IPS DF 6.9 (cell line): ENCODE results near the gene ADAMTS12.
"Not testable (repeated sequence)": the region's sequence is repeated elsewhere in the genome, so short reads cannot be mapped to it uniquely, and the experiment has no call there.

Experiments used
- DNase-seq: peaks from one replicate; pipeline ENCODE4 v3.0.0-alpha.2; 2013; ENCODE audit warnings: low read depth, low spot score
- H3K27ac ChIP-seq: one replicate; pipeline ENCODE4 v1.5.1; 2013; ENCODE audit warnings: low read length, control low read depth
- H3K27me3 ChIP-seq: 2 replicates; pipeline ENCODE4 v1.6.1; 2013; ENCODE audit warnings: mild to moderate bottlenecking, low read length; ENCODE audit not compliant: control insufficient read depth, insufficient read depth
- H3K36me3 ChIP-seq: 2 replicates; pipeline ENCODE4 v1.6.1; 2013; ENCODE audit warnings: low read length; ENCODE audit not compliant: control insufficient read depth, insufficient read depth
- H3K4me1 ChIP-seq: 2 replicates; pipeline ENCODE4 v1.6.1; 2013; ENCODE audit warnings: low read length; ENCODE audit not compliant: control insufficient read depth, insufficient read depth
- H3K4me3 ChIP-seq: 2 replicates; pipeline ENCODE4 v1.5.1; 2013; ENCODE audit warnings: mild to moderate bottlenecking, low read length
- H3K9me3 ChIP-seq: 2 replicates; pipeline ENCODE4 v1.6.1; 2013; ENCODE audit warnings: low read length, inconsistent platforms; ENCODE audit not compliant: control insufficient read depth, insufficient read depth
- WGBS: extraction: QIAGEN DNeasy Blood & Tissue Kit; methylation state at CpG from one replicate; pipeline ENCODE4 v1.1.7; 2013; ENCODE audit warnings: mixed read lengths, missing lambda C conversion rate; ENCODE audit not compliant: insufficient read length, insufficient coverage; 5-methylcytosine and 5-hydroxymethylcytosine counted together

ADAMTS12 gene

DNA sequence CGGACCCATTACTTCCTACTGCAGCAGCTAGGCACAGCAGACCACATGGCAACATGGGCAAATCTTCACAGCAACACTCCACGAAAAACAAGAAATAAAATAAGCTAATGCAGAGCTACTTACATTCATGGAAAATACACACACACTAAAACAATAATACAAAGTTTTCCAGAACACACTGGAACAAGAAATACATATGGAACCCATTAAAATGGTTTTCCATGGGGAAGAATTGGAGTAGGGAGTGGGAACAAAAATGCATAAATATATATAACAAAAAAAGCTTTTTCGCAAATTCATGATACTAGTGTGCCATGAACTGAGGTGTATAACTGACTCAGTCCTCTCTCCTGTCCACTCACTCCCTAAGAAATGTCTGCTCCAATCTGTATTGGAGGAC, 8.3 kb downstream of the ADAMTS12 start:
- WGBS = no CpG with 5 or more reads among the region's 3 CpGs
- Histone ChIP-seq H3K27ac (no peak overlapping the region), H3K9me3 (no peaks in the 10 kb centered on the region), H3K4me1 (no peaks in the 10 kb centered on the region; the same call in 1 of the 2 replicates), H3K36me3 (no peaks in the 10 kb centered on the region), H3K4me3 (no peak overlapping the region), H3K27me3 (no peaks in the 10 kb centered on the region)
- DNase-seq = no peak

DNA sequence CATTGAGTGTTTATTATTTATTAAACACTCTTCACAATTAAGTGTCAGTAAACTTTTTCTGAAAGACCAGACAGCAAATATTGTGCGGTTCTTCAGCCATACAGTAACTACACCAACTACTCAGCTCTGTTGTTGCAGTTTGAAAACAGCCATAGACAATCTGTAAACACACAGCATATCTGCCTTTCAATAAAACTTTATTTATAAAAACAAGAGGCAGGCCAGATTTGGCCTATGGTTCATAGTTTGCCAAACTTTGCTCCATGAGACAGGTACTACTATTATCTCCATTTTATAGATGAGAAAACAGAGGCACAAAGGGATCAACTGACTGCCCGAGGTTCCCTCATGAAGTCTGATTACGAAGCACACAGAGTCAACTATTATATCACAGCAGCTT, 11.5 kb downstream of the ADAMTS12 start:
- Histone ChIP-seq H3K4me1 (no peaks in the 10 kb centered on the region; the same call in 1 of the 2 replicates), H3K27ac (no peak overlapping the region), H3K27me3 (no peaks in the 10 kb centered on the region), H3K4me3 (no peak overlapping the region), H3K36me3 (no peaks in the 10 kb centered on the region), H3K9me3 (no peaks in the 10 kb centered on the region)
- DNase-seq = no peak
- no CpG with 5 or more reads among the region's 3 CpGs for WGBS

GRCh38 chr5:33877449-33877848, 14.3 kb downstream of the ADAMTS12 start:
- H3K27me3 ChIP-seq = no peaks in the 10 kb centered on the region
- H3K27ac ChIP-seq = no peak overlapping the region
- no CpG with 5 or more reads among the region's 4 CpGs for WGBS
- no peak for DNase-seq
- no peaks in the 10 kb centered on the region for H3K9me3 ChIP-seq
- no peaks in the 10 kb centered on the region for H3K36me3 ChIP-seq
- H3K4me3 ChIP-seq = no peak overlapping the region
- H3K4me1 ChIP-seq = no peaks in the 10 kb centered on the region

DNA sequence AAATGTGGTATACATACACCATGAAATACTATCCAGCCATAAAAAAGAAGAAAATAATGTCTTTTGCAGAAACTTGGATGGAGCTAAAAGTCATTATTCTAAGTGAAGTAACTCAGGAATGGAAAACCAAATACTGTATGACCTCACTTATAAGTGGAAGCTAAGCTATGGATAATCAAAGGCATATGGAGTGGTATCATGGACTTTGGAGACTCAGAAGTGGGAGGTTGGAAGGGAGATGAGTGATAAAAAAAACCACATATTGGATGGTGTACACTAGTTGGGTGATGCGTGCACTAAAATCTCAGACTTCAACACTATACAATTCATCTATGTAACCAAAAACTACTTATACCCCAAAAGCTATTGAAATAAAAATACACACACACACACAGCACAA, 24.5 kb downstream of the ADAMTS12 start:
- Histone ChIP-seq H3K9me3 (peaks cover 6% of the 10 kb centered on the region), H3K36me3 (no peaks in the 10 kb centered on the region; the same call in 1 of the 2 replicates), H3K27me3 (no peaks in the 10 kb centered on the region), H3K4me1 (no peaks in the 10 kb centered on the region), H3K27ac (no peak overlapping the region), H3K4me3 (no peak overlapping the region)
- whole genome bisulfite sequencing = no CpG with 5 or more reads among the region's 1 CpG
- no peak for DNase-seq

- not testable (repeated sequence) for H3K4me1 ChIP-seq, H3K36me3 ChIP-seq, H3K4me3 ChIP-seq, DNase-seq, H3K27ac ChIP-seq, H3K9me3 ChIP-seq, H3K27me3 ChIP-seq
- no CpG with 5 or more reads among the region's 4 CpGs for WGBS
Observed at GRCh38 chr5:33859177-33859576, 32.6 kb downstream of the ADAMTS12 start.

DNA sequence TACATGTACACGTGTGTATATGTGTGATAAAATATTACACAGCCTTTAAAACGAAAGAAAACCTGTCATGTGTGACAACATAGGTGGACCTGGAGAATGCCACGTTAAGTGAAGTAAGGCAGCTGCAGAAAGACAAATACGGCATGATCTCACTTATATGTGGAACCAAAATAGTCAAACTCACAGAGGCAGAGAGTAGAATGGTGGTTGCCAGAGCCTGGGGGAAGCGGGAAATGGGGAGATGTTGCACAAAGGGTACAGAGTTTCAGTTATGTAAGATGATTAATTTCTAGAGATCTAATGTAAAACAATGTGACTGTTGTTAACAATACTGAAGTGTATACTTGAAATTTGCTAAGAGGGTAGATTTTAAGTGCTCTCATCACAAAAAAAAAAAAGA, 34.8 kb downstream of the ADAMTS12 start:
- no peaks in the 10 kb centered on the region for H3K36me3 ChIP-seq
- H3K9me3 ChIP-seq = no peaks in the 10 kb centered on the region
- no peak overlapping the region for H3K27ac ChIP-seq
- H3K4me3 ChIP-seq = no peak overlapping the region
- WGBS = no CpG with 5 or more reads among the region's 5 CpGs
- H3K27me3 ChIP-seq = no peaks in the 10 kb centered on the region
- H3K4me1 ChIP-seq = peaks cover 4% of the 10 kb centered on the region
- no peak for DNase-seq

GRCh38 chr5:33855396-33855795, 36.4 kb downstream of the ADAMTS12 start:
- no peak overlapping the region for H3K27ac ChIP-seq
- WGBS = no CpG with 5 or more reads among the region's 4 CpGs

DNA sequence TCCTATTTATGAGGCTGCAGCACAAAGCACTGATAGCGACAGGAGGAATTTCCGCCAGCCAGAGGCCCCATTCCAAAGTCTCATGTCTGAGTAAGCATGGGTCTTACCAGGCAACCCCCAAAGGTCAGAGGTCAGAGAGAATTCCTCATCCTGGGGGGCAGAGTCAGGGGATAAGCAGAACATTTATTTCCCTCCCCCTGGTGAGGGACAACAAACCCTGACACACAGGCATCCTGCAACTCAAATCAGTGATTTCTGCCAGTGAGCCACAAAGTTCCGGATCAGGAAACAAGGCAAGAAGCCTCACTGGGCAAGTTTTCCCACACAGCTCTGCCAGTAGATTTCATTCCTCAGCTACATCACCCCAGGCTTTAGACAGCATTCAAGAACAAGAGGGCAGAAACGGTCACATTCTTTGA, 37.0 kb downstream of the ADAMTS12 start:
- no peak for DNase-seq
- H3K27ac ChIP-seq = no peak overlapping the region
- no CpG with 5 or more reads among the region's 4 CpGs for WGBS

More at GRCh38 chr5:33855396-33855795, 36.4 kb downstream of the ADAMTS12 start:
- Histone ChIP-seq H3K27me3 (no peaks in the 10 kb centered on the region), H3K9me3 (no peaks in the 10 kb centered on the region), H3K36me3 (no peaks in the 10 kb centered on the region), H3K4me1 (peaks cover 4% of the 10 kb centered on the region), H3K4me3 (no peak overlapping the region)
- DNase-seq = no peak

DNA sequence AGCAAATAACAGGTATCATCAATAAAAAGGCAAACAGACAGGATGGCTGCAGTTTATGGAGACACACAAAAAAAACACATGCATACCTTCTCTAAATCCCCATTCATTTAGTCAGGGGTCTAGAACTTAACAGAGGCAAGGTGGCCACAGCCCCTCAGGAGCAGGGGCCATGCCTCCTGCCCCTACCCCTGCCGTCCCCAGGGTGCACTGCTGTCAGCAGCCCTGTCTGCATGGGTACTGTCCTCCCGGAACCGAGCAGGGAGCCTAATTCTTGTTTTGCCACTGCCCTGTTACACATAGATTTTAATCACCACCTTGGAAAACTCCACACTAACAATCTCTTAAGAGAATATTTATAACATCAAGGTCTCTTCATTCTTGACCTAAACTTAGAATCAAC, 39.0 kb downstream of the ADAMTS12 start:
- DNase-seq = no peak
- H3K27ac ChIP-seq = no peak overlapping the region
- H3K4me1 ChIP-seq = peaks cover 1% of the 10 kb centered on the region; the same call in 1 of the 2 replicates
- no peaks in the 10 kb centered on the region for H3K36me3 ChIP-seq
- H3K4me3 ChIP-seq = no peak overlapping the region
- H3K9me3 ChIP-seq = no peaks in the 10 kb centered on the region
- no peaks in the 10 kb centered on the region for H3K27me3 ChIP-seq
- WGBS = no CpG with 5 or more reads among the region's 3 CpGs

More for the DNA sequence above, 37.0 kb downstream of the ADAMTS12 start:
- H3K4me1 ChIP-seq = peaks cover 5% of the 10 kb centered on the region
- no peaks in the 10 kb centered on the region for H3K36me3 ChIP-seq
- H3K4me3 ChIP-seq = no peak overlapping the region
- H3K9me3 ChIP-seq = no peaks in the 10 kb centered on the region
- H3K27me3 ChIP-seq = no peaks in the 10 kb centered on the region

DNA sequence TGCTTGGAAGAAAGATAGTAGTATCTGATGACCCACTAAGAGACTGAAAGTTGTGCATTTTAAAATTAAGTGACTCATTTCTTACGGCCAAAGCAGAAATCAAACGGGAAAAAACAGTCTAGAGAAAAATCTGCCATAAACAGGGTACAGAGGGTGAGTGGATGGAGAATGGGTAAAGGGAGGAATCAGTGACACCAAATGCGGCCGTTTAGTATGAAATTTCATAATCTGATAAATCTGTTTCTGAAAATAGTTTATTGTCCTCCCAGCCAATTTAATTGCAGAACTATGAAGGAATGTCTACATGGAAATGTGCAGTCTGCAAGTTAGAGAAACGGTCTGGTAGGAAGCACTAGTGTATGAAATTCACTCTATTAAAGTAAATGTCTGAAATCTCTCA, 39.5 kb downstream of the ADAMTS12 start:
- Histone ChIP-seq H3K4me3 (no peak overlapping the region), H3K4me1 (peaks cover 1% of the 10 kb centered on the region; the same call in 1 of the 2 replicates), H3K27ac (no peak overlapping the region), H3K27me3 (no peaks in the 10 kb centered on the region), H3K36me3 (no peaks in the 10 kb centered on the region), H3K9me3 (no peaks in the 10 kb centered on the region)
- WGBS = no CpG with 5 or more reads among the region's 5 CpGs
- no peak for DNase-seq

DNA sequence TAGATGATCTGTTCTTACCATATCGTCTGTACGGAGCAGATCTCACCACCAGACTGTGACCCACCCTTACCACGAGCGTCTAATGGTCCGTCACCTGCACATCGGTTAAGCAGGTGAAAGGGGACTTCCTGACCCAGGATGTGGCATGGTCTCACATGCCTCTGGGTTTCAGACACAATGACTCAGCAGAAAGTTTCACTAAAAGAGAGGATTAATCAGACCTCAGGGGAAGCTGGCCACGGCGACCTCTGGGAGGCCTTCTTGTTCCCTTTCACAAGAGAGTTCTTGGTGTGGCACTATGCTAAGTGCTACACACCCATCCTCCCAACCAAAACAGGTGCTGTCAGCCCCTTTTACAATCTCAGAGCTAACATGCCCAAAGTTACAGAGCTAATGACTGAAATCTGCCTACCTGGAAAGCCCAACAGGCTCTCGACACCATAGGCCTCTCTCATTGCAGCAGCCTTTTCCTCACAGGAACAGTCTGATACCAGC, 41.6 kb downstream of the ADAMTS12 start:
- Histone ChIP-seq H3K27me3 (no peaks in the 10 kb centered on the region), H3K36me3 (no peaks in the 10 kb centered on the region), H3K4me1 (peaks cover 1% of the 10 kb centered on the region; the same call in 1 of the 2 replicates), H3K4me3 (no peak overlapping the region), H3K9me3 (no peaks in the 10 kb centered on the region), H3K27ac (no peak overlapping the region)
- WGBS = no CpG with 5 or more reads among the region's 9 CpGs
- DNase-seq = no peak
